K562 treated with DMSO at 1 percent for 12 hours (cell line): ENCODE measurements around the gene ATP11C. TPM values are rescaled to one million over a fixed set of nuclear protein-coding genes. Genes with fewer than 3 reads are reported as not detected.

Source experiments
- total RNA-seq: library from RNA; unstranded; fragments of 300-600 nt; gene quantifications from 2 replicates; pipeline ENCODE4 v1.2.3, GENCODE V29; 2022; ENCODE audit not compliant: insufficient read depth

The ATP11C gene
- total RNA-seq, result 4.6 and 15.2 TPM in 2 replicates

DNA sequence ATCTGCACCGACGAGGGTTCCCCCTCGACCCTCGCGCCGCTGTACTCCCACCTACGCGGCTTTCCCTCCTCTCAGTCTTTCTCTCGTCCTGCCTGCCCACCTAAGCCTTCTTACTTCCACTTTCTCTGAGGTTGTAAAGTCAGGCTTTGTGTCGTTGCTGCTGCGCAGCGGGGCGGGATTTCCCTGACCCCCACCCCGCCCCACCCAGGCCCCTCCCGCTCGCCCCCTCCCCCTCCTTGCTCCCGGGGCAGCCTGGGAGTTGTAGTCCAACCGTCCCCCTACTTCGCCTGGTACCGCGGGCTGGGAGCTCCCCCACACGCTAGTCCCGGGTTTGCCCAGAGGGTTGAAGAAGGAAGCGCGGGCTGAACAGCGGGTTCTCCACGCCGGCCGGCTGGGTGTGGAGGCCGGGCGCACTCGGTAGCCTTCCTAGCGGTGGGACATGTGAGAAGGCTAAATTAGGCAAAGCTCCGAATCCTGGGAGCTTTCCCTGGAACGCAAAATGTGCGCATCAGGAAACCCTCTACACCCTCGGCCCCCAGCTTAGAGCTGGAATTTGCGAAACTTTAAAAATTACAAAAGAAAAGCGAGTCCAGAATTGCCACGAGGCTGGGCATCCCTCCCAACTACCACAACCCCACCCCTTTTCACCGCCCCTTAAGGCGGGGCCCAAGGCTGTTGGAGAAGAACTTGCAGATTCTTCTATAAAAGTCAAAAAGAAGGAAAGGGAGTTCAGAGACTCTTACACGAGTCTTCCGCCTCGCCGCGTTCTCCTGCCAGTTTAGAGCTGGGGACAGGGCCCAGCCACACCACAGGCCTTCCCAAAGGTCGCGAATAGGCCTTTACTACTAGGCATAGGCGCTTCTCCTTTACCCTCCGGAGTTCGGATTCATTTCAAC, at the start of gene ATP11C:
Gene ATP11C, minus strand, starts transcription at position 153 of the 896 bp plus-strand sequence. CDS start 1,011 bp downstream, outside the sequence.

GRCh38 chrX:139965421-139965820, 32.6 kb upstream of the ATP11C start, which contains the start of gene CXorf66:
TSS of gene CXorf66 (minus strand) at chrX:139965521. CDS start at chrX:139965496, 25 bp downstream.

GRCh38 chrX:139708067-139708466, 224.8 kb downstream of the ATP11C start, which contains the start of gene MCF2:
TSS of gene MCF2 (minus strand) at chrX:139708167. CDS start at chrX:139651744, 56,423 bp downstream.

Other genes starting within 250 kb of the ATP11C start
- gene MCF2, start 224.9 kb downstream of the ATP11C start, total RNA-seq, result not detected in 2 replicates
- gene CXorf66, start 32.5 kb upstream of the ATP11C start, total RNA-seq, result not detected in 2 replicates